ENCODE data around the gene CD4.
"Not testable (repeated sequence)": the region's sequence is repeated elsewhere in the genome, so short reads cannot be mapped to it uniquely, and the experiment has no call there.

The CD4 gene

GRCh38 chr12:6868211-6869048 is 79.1 kb downstream of the CD4 start:
- no peak for DNase-seq (ENCODE audit: low read depth)

- peak; percentile 78 for DNase-seq (ENCODE audit: low read depth)
Measured at GRCh38 chr12:6869049-6870021, 80.0 kb downstream of the CD4 start.

- not testable (repeated sequence) for DNase-seq (ENCODE audit: low read depth)
Measured at GRCh38 chr12:6870304-6870703, 81.0 kb downstream of the CD4 start.
